ENCODE data around the gene CTSD. TPM values are rescaled to one million over a fixed set of nuclear protein-coding genes. Genes with fewer than 3 reads are reported as not detected.

Gene CTSD
- total and polyA plus RNA-seq, 8 donors: 115 to 590 (median 257) TPM

DNA sequence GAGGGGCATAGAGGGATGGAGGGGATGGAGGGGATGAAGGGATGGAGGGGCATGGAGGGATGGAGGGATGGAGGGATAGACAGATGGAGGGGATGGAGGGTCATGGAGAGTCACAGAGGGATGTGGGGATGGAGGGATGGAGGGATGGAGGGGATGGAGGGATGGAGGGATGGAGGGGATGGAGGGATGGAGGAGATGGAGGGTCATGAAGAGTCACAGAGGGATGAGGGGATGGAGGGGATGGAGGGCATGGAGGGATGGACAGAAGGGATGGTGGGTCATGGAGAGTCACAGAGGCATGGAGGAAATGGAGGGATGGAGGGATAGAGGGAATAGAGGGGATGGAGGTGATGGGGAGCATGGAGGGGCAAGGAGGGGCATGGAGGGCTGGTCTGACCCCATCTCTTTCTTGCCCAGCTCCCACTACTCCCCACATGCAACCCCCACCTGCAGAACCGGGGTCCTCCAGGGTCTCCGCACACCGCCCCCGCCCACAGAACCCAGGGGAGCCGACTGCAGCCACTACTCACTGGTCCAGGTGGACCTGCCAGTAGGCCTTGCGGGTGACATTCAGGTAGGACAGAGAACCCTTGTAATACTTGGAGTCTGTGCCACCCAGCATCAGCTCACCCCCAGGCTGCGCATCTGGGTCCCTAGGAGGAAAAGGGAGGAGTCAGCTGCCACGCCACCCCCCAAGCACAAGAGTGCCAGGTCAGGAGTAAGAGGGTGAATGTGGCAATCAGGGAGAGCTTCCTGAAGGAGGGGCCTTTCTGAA lies 9.2 kb downstream of the CTSD start:
- WGBS, 5 donors: 91 to 97% (median 96%) methylated on average over 4 to 8 of the region's 8 CpGs
- Histone ChIP-seq H3K4me1 (peaks cover 48 to 95% (median 77%) of the 10 kb centered on the region in 4 donors), H3K27me3 (peaks cover 0 to 11% (median 6%) of the 10 kb centered on the region in 3 donors), H3K9me3 (no peaks in the 10 kb centered on the region), H3K36me3 (peaks cover 54 to 81% (median 78%) of the 10 kb centered on the region in 4 donors), H3K27ac (no peak overlapping the region), H3K4me3 (no peak overlapping the region)
- no peak for DNase-seq
- TF ChIP-seq, protein P1, sequence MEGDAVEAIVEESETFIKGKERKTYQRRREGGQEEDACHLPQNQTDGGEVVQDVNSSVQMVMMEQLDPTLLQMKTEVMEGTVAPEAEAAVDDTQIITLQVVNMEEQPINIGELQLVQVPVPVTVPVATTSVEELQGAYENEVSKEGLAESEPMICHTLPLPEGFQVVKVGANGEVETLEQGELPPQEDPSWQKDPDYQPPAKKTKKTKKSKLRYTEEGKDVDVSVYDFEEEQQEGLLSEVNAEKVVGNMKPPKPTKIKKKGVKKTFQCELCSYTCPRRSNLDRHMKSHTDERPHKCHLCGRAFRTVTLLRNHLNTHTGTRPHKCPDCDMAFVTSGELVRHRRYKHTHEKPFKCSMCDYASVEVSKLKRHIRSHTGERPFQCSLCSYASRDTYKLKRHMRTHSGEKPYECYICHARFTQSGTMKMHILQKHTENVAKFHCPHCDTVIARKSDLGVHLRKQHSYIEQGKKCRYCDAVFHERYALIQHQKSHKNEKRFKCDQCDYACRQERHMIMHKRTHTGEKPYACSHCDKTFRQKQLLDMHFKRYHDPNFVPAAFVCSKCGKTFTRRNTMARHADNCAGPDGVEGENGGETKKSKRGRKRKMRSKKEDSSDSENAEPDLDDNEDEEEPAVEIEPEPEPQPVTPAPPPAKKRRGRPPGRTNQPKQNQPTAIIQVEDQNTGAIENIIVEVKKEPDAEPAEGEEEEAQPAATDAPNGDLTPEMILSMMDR (IDR thresholded peaks at IDR 0.05): no peak
- TF ChIP-seq EP300 (IDR thresholded peaks at IDR 0.05) (no peak), POLR2AphosphoS5 (IDR thresholded peaks at IDR 0.05) (no peak), POLR2A (IDR thresholded peaks at IDR 0.05) (no peak)
- intact Hi-C loops (cut with DNase I; ENCODE audit: low total_unique reads): no loop called here

DNA sequence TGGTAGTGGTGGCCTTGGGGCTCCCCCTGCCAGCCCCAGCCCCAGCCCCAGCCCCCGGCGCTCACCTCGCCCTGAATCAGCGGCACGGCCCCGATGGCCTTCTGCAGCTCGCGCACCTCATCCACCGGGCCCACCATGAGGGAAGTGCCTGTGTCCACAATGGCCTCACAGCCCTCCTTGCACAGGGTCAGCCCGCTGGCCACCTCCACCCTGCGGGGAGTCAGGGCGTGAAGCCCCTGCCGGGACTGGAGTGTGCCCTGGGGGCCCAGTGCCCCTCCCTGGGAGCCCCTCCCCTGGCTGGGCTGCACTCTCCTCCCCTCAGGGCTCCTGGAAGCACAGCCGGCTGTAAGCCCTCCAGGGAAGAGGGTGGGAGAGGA lies 9.8 kb downstream of the CTSD start:
- intact Hi-C loops (cut with DNase I; ENCODE audit: low total_unique reads): no loop called here
- Histone ChIP-seq H3K36me3 (peaks cover 54 to 74% (median 72%) of the 10 kb centered on the region in 4 donors), H3K4me1 (peaks cover 53 to 95% (median 77%) of the 10 kb centered on the region in 4 donors), H3K27ac (no peak overlapping the region), H3K27me3 (peaks cover under 1 to 18% (median 13%) of the 10 kb centered on the region in 3 donors), H3K4me3 (no peak overlapping the region), H3K9me3 (no peaks in the 10 kb centered on the region)
- DNase-seq: no peak
- WGBS, 5 donors: 82 to 92% (median 87%) methylated on average over 9 to 14 of the region's 14 CpGs
- TF ChIP-seq, protein P1 (IDR thresholded peaks at IDR 0.05): no peak
- TF ChIP-seq POLR2AphosphoS5 (IDR thresholded peaks at IDR 0.05) (no peak), EP300 (IDR thresholded peaks at IDR 0.05) (no peak), POLR2A (IDR thresholded peaks at IDR 0.05) (no peak)

DNA sequence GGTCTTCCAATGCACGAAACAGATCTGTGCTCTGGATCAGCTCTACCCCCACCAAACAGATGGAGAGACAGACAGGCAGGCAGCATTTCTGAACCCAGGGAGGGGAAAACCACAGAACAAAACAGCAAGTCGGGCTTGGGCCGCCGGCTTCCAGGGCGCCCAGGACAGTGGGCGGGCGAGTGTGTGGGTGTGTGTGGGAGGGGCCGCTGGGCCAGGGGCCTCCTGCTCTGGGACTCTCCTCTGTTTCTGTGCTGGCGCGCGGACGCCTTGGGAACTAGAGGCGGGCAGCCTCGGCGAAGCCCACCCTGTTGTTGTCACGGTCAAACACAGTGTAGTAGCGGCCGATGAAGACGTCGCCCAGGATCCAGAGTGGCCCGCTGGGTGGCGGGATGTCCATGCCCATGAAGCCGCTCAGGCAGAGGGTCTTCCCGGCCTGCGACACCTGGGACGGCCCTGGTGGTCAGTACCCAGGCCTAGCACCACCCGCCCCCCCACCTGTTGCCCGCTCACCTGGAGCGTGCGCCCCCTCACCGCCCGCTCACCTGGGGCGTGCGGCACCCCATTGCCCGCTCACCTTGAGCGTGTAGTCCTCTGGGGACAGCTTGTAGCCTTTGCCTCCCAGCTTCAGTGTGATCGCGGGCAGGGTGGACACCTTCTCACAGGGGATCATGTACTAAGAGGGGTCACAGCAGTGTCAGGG lies 10.3 kb downstream of the CTSD start:
- no peaks in the 10 kb centered on the region for H3K9me3 ChIP-seq
- peaks cover 5 to 23% (median 18%) of the 10 kb centered on the region in 3 donors for H3K27me3 ChIP-seq
- peaks cover 58 to 95% (median 77%) of the 10 kb centered on the region in 4 donors for H3K4me1 ChIP-seq
- no peak for DNase-seq
- no peak overlapping the region for H3K27ac ChIP-seq
- H3K4me3 ChIP-seq: no peak overlapping the region
- 84 to 93% (median 92%) methylated on average over 23 to 38 of the region's 38 CpGs for WGBS, 5 donors
- H3K36me3 ChIP-seq: peaks cover 54 to 69% (median 67%) of the 10 kb centered on the region in 4 donors
- intact Hi-C loops (cut with DNase I; ENCODE audit: low total_unique reads): no loop called here
- no peak for TF ChIP-seq POLR2A (IDR thresholded peaks at IDR 0.05)
- TF ChIP-seq EP300 (IDR thresholded peaks at IDR 0.05): no peak
- no peak for TF ChIP-seq POLR2AphosphoS5 (IDR thresholded peaks at IDR 0.05)
- TF ChIP-seq, protein P1 (IDR thresholded peaks at IDR 0.05): no peak

DNA sequence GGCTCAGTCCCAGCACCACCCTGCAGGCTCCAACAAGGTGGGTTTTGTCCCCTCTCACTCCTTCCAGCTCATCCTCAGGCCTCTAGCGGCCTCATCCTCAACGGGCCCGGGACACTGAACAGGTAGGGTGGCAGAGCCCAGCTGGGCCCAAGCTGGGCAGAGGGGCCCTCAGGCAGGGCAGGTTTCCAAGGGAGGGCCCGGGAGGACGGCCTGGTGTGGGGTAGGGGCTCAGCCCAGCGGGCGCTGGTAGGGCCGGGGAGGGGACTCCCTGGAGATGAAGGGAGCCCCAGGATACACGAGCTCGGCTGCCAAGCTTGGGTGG lies 10.9 kb downstream of the CTSD start:
- no peaks in the 10 kb centered on the region for H3K9me3 ChIP-seq
- no peak overlapping the region for H3K27ac ChIP-seq
- H3K4me1 ChIP-seq: peaks cover 58 to 95% (median 76%) of the 10 kb centered on the region in 4 donors
- H3K36me3 ChIP-seq: peaks cover 54 to 64% (median 61%) of the 10 kb centered on the region in 4 donors
- intact Hi-C loops (cut with DNase I; ENCODE audit: low total_unique reads): no loop called here
- WGBS, 5 donors: 86 to 92% (median 91%) methylated on average over 5 to 10 of the region's 10 CpGs
- TF ChIP-seq POLR2A (IDR thresholded peaks at IDR 0.05): no peak
- no peak for TF ChIP-seq POLR2AphosphoS5 (IDR thresholded peaks at IDR 0.05)
- no peak for DNase-seq
- no peak overlapping the region for H3K4me3 ChIP-seq
- peaks cover 6 to 28% (median 23%) of the 10 kb centered on the region in 3 donors for H3K27me3 ChIP-seq

Measured in stomach (tissue), 9 donors.